HCT116 (cell line): ENCODE data around the gene AUTS2. TPM values are rescaled to one million over a fixed set of nuclear protein-coding genes. Genes with fewer than 3 reads are reported as not detected.

Experiments used
- ATAC-seq: fragments of 200-7000 bp; cut with Tn5 transposase; 2 replicates; pipeline ENCODE4 v1.9.1; 2020; ENCODE audit warnings: mild to moderate bottlenecking, moderate library complexity
- BruUV-seq: library from RNA; stranded (reverse); fragments of 400-500 nt; replicated peaks from 2 replicates; lab custom pipeline; 2021; lab: Mats Ljungman, UMichigan
- CTCF ChIA-PET: fragments of 300-600 bp; sonication (Branson Sonifier 250); formaldehyde crosslinking; loops from one replicate; lab custom pipeline; 2021; ENCODE audit warnings: antibody characterized with exemption; lab: Charles Lee
- POLR2A ChIA-PET: fragments of 300-600, 350-600 bp; sonication (Branson Sonifier 250); formaldehyde crosslinking; loops from one replicate; lab custom pipeline; 2021; ENCODE audit warnings: antibody characterized with exemption; lab: Charles Lee
- RAD21 ChIA-PET, 2 experiments: fragments of 300-600 bp; sonication (Branson Sonifier 250); formaldehyde crosslinking; loops; one replicate each; lab custom pipeline; 2023; ENCODE audit warnings: low total read pairs in 2 of 2; ENCODE audit not compliant: uncharacterized antibody in 2 of 2, unreplicated experiment in 2 of 2, low non-redundant PET in 1 of 2; lab: Charles Lee
- DNase-seq: peaks from one replicate; pipeline ENCODE4 v3.0.0-alpha.2; 2010; ENCODE audit warnings: low read depth, low spot score
- H2AFZ ChIP-seq: fragments of 200-600 bp; shearing (Covaris generic), sonication (generic); 2 replicates; pipeline ENCODE4 v1.6.1; 2017; ENCODE audit warnings: low read depth, mixed run types, mixed read lengths, antibody characterized with exemption, low read length; ENCODE audit not compliant: poor library complexity, severe bottlenecking
- H3K27ac ChIP-seq: 2 replicates; pipeline ENCODE4 v1.5.1; 2012; ENCODE audit warnings: low read depth, low read length
- H3K27me3 ChIP-seq: fragments of 200-600 bp; sonication (generic); 2 replicates; pipeline ENCODE4 v1.6.1; 2016; ENCODE audit warnings: mixed run types, low read length, mixed read lengths; ENCODE audit not compliant: insufficient read depth
- H3K36me3 ChIP-seq, 2 experiments: fragments of 200-500 bp in 1 of 2; fragments of 200-600 bp in 1 of 2; sonication (Bioruptor generic) in 1 of 2; sonication (generic) in 1 of 2; 2 replicates each; pipeline versions ENCODE4 v1.5.1 to v1.6.1; 2014 to 2016; ENCODE audit warnings: low read length in 2 of 2, inconsistent platforms in 1 of 2, mixed read lengths in 1 of 2, mixed run types in 1 of 2; ENCODE audit not compliant: insufficient read depth in 2 of 2, control insufficient read depth in 1 of 2
- H3K4me1 ChIP-seq, 2 experiments: fragments of 200-600 bp in 1 of 2; sonication (generic) in 1 of 2; 2 replicates each; pipeline versions ENCODE4 v1.5.1 to v1.6.1; 2012 to 2017; ENCODE audit warnings: low read length in 2 of 2, inconsistent platforms in 1 of 2, mild to moderate bottlenecking in 1 of 2, mixed read lengths in 1 of 2, mixed run types in 1 of 2, moderate library complexity in 1 of 2; ENCODE audit not compliant: insufficient read depth in 2 of 2, control insufficient read depth in 1 of 2
- H3K4me2 ChIP-seq: fragments of 200-600 bp; sonication (generic); 2 replicates; pipeline ENCODE4 v1.6.1; 2017; ENCODE audit warnings: mixed run types, low read length, mixed read lengths
- H3K4me3 ChIP-seq, 2 experiments: fragments of 200-600 bp in 1 of 2; sonication (generic) in 1 of 2; replicated peaks in 1 of 2; 2 replicates each; pipeline ENCODE4 v1.5.1; 2011 to 2016; ENCODE audit warnings: low read length in 2 of 2, control low read depth in 1 of 2, low read depth in 1 of 2, mild to moderate bottlenecking in 1 of 2, mixed read lengths in 1 of 2, mixed run types in 1 of 2
- H3K79me2 ChIP-seq: fragments of 200-600 bp; sonication (generic); 2 replicates; pipeline ENCODE4 v1.6.1; 2017; ENCODE audit warnings: mild to moderate bottlenecking, mixed run types, low read length, moderate library complexity, mixed read lengths; ENCODE audit not compliant: insufficient read depth
- H3K9ac ChIP-seq: fragments of 200-600 bp; sonication (generic); 2 replicates; pipeline ENCODE4 v1.6.1; 2016; ENCODE audit warnings: low read length, mixed read lengths
- H3K9me2 ChIP-seq: fragments of 200-600 bp; sonication (generic), shearing (Covaris generic); 2 replicates; pipeline ENCODE4 v1.6.1; 2017; ENCODE audit warnings: mixed run types, mild to moderate bottlenecking, moderate library complexity; ENCODE audit not compliant: insufficient read depth
- H3K9me3 ChIP-seq, 2 experiments: fragments of 200-500 bp in 1 of 2; fragments of 200-600 bp in 1 of 2; sonication (Bioruptor generic) in 1 of 2; sonication (generic) in 1 of 2; 2 replicates each; pipeline ENCODE4 v1.6.1; 2014 to 2017; ENCODE audit warnings: low read length in 2 of 2, mixed read lengths in 2 of 2, inconsistent platforms in 1 of 2, low read depth in 1 of 2, mild to moderate bottlenecking in 1 of 2, mixed run types in 1 of 2, moderate library complexity in 1 of 2; ENCODE audit not compliant: control insufficient read depth in 1 of 2, insufficient read depth in 1 of 2
- H4K20me1 ChIP-seq: fragments of 200-600 bp; sonication (generic), shearing (Covaris generic); 2 replicates; pipeline ENCODE4 v1.6.1; 2017; ENCODE audit warnings: mixed run types, mild to moderate bottlenecking, moderate library complexity; ENCODE audit not compliant: insufficient read depth
- CBX3 ChIP-seq: IDR thresholded peaks from 2 replicates; pipeline ENCODE4 v1.6.1; 2012; ENCODE audit warnings: low read depth
- CEBPB ChIP-seq: IDR thresholded peaks from 2 replicates; pipeline ENCODE4 v1.6.1; 2012; ENCODE audit warnings: low read depth
- EGR1 ChIP-seq: IDR thresholded peaks from 2 replicates; pipeline ENCODE4 v1.6.1; 2012; ENCODE audit warnings: low read depth
- ELF1 ChIP-seq: IDR thresholded peaks from 2 replicates; pipeline ENCODE4 v1.6.1; 2012; ENCODE audit warnings: low read depth, borderline replicate concordance
- EZH2 ChIP-seq: fragments of 200-600 bp; sonication (generic); IDR thresholded peaks from 2 replicates; pipeline ENCODE4 v1.6.1; 2017; ENCODE audit warnings: antibody characterized with exemption, mixed run types
- EZH2phosphoT487 ChIP-seq: fragments of 200-600 bp; IDR thresholded peaks from 2 replicates; pipeline ENCODE4 v1.6.1; 2018; ENCODE audit warnings: antibody characterized with exemption, borderline replicate concordance
- FOSL1 ChIP-seq: IDR thresholded peaks from 2 replicates; pipeline ENCODE4 v1.6.1; 2012; ENCODE audit warnings: low read depth
- JUND ChIP-seq: IDR thresholded peaks from 2 replicates; pipeline ENCODE4 v1.6.1; 2012
- POLR2AphosphoS5 ChIP-seq: IDR thresholded peaks from 2 replicates; pipeline ENCODE4 v1.6.1; 2011; ENCODE audit warnings: mild to moderate bottlenecking, low read depth, low read length, moderate library complexity
- RAD21 ChIP-seq: IDR thresholded peaks from 2 replicates; pipeline ENCODE4 v1.6.1; 2012; ENCODE audit warnings: low read depth, mild to moderate bottlenecking
- SIN3A ChIP-seq: IDR thresholded peaks from 2 replicates; pipeline ENCODE4 v1.6.1; 2012; ENCODE audit warnings: low read depth
- SP1 ChIP-seq: IDR thresholded peaks from 2 replicates; pipeline ENCODE4 v1.6.1; 2012; ENCODE audit warnings: low read depth
- SRF ChIP-seq: IDR thresholded peaks from 2 replicates; pipeline ENCODE4 v1.6.1; 2012; ENCODE audit warnings: low read depth
- TCF7L2 ChIP-seq: IDR thresholded peaks from 2 replicates; pipeline ENCODE4 v1.7.0; 2011; ENCODE audit warnings: borderline replicate concordance, inconsistent platforms; ENCODE audit not compliant: insufficient read depth, insufficient read length; ENCODE audit errors: extremely low read depth
- YY1 ChIP-seq: IDR thresholded peaks from 2 replicates; pipeline ENCODE4 v1.6.1; 2011; ENCODE audit warnings: low read length, low read depth, moderate library complexity, mild to moderate bottlenecking; ENCODE audit not compliant: insufficient replicate concordance; ENCODE audit errors: extremely low read depth
- ZFX ChIP-seq: fragments of 450-650 bp; IDR thresholded peaks from 2 replicates; pipeline ENCODE4 v1.6.1; 2017
- ZNF274 ChIP-seq: fragments of 200-500 bp; sonication (Bioruptor generic); IDR thresholded peaks from 2 replicates; pipeline ENCODE4 v1.6.1; 2014; ENCODE audit warnings: mild to moderate bottlenecking, low read depth, low read length, inconsistent platforms
- intact Hi-C: fragments of 100-400 bp; cut with micrococcal nuclease; formaldehyde crosslinking; loops from 2 replicates; pipeline ENCODE4 v1.10.0; 2022
- total RNA-seq: library from RNA; stranded (reverse); gene quantifications from one replicate; pipeline ENCODE4 v1.2.1, GENCODE V29; 2021; ENCODE audit not compliant: unreplicated experiment
- TF ChIP-seq, protein P1 (sequence below): IDR thresholded peaks from 2 replicates; pipeline ENCODE4 v1.6.1; 2012
- TF ChIP-seq, protein P2 (sequence below): IDR thresholded peaks from 2 replicates; pipeline ENCODE4 v1.6.1; 2011; ENCODE audit warnings: mild to moderate bottlenecking, low read length, moderate library complexity; ENCODE audit not compliant: insufficient replicate concordance; ENCODE audit errors: extremely low read depth

Gene AUTS2
- total RNA-seq, 1 experiment from 2014 or later = 0.93 TPM

DNA sequence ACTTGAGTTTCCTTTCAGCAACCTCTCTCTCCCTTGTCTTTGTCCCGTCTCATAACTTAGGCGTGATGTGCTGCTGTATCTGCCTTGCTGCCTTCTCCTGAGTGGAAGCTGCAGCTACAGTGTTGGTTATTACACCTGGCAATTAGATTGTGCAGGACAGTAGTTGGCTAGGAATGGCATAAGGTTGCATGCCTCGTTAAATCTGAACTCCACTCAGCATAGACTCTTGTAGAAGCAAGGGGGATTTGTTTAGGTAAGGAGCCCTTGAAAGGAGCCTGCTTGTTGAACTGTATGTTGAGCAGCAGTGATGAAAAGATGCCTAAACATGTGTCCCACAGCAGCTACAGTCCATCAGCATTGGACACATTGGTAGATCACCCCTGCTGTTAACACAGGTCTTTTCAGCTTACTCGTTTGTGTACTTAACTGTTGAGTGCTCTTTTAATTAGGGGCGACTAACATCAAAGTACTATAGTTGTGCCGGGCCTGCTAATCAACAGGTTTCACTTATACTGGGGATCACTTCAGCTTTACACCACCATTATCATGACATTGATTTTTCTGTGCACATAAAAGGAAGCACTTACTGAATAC is 225.0 kb downstream of the AUTS2 start:
- TF ChIP-seq EZH2 (no peak), SRF (no peak), EGR1 (no peak), EZH2phosphoT487 (no peak), CBX3 (no peak), YY1 (no peak), FOSL1 (no peak), ELF1 (no peak), TCF7L2 (no peak), POLR2AphosphoS5 (no peak), ZFX (no peak), JUND (no peak), SIN3A (no peak), CEBPB (no peak), ZNF274 (no peak), RAD21 (no peak), SP1 (no peak)
- TF ChIP-seq, protein P1, sequence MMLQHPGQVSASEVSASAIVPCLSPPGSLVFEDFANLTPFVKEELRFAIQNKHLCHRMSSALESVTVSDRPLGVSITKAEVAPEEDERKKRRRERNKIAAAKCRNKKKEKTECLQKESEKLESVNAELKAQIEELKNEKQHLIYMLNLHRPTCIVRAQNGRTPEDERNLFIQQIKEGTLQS = no peak
- TF ChIP-seq, protein P2, sequence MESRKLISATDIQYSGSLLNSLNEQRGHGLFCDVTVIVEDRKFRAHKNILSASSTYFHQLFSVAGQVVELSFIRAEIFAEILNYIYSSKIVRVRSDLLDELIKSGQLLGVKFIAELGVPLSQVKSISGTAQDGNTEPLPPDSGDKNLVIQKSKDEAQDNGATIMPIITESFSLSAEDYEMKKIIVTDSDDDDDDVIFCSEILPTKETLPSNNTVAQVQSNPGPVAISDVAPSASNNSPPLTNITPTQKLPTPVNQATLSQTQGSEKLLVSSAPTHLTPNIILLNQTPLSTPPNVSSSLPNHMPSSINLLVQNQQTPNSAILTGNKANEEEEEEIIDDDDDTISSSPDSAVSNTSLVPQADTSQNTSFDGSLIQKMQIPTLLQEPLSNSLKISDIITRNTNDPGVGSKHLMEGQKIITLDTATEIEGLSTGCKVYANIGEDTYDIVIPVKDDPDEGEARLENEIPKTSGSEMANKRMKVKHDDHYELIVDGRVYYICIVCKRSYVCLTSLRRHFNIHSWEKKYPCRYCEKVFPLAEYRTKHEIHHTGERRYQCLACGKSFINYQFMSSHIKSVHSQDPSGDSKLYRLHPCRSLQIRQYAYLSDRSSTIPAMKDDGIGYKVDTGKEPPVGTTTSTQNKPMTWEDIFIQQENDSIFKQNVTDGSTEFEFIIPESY = no peak
- Histone ChIP-seq H3K9ac (no peak overlapping the region), H4K20me1 (no peaks in the 10 kb centered on the region), H3K4me3 (no peak overlapping the region), H3K27me3 (no peaks in the 10 kb centered on the region), H3K4me1 (no peaks in the 10 kb centered on the region), H2AFZ (no peak overlapping the region), H3K9me3 (peaks cover 8 to 49% of the 10 kb centered on the region in 2 experiments; a peak in 2 of 4 replicates), H3K9me2 (no peaks in the 10 kb centered on the region), H3K4me2 (no peak overlapping the region), H3K27ac (no peak overlapping the region), H3K79me2 (no peaks in the 10 kb centered on the region), H3K36me3 (no peaks in the 10 kb centered on the region)
- intact Hi-C loops = no loop called here
- POLR2A ChIA-PET = no interaction called here
- RAD21 ChIA-PET = no interaction called here
- CTCF ChIA-PET = no interaction called here
- no peak for ATAC-seq
- BruUV-seq = no TSS peak
- no peak for DNase-seq
